Peyer's patch (tissue), 4 donors: ENCODE data around the gene IL10RB.

Experiments used
- POLR2A ChIP-seq, 2 donors: fragments of 450-650 bp; IDR thresholded peaks; one replicate each; pipeline ENCODE4 v1.5.1; 2017; ENCODE audit warnings: antibody characterized with exemption in 2 of 2, mild to moderate bottlenecking in 2 of 2, moderate library complexity in 2 of 2
- TF ChIP-seq, protein P1 (sequence below), 6 experiments: fragments of 450-650 bp in 4 of 6; fragments of 200-600 bp in 2 of 6; sonication (generic) in 1 of 6; IDR thresholded peaks; one replicate each; pipeline ENCODE4 v1.5.1; 2017 to 2019; ENCODE audit warnings: antibody characterized with exemption in 6 of 6, mild to moderate bottlenecking in 3 of 6, moderate library complexity in 1 of 6

DNA sequence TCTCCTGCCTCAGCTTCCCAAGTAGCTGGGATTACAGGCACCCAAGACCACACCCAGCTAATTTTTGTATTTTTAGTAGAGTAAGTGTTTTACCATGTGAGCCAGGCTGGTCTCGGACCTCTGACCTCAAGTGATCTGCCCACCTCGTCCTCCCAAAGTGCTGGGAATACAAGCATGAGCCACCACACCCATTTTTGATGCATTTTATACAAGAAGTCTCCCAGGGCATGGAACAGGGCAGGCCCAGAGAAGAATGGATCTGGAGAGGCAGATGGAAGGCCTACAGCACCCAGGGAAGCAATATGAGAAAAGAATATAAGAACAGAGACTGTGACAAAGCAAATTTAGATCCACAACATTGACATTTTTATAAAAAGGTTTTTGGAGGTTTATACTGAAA lies 39.8 kb downstream of the IL10RB start:
- TF ChIP-seq, protein P1, sequence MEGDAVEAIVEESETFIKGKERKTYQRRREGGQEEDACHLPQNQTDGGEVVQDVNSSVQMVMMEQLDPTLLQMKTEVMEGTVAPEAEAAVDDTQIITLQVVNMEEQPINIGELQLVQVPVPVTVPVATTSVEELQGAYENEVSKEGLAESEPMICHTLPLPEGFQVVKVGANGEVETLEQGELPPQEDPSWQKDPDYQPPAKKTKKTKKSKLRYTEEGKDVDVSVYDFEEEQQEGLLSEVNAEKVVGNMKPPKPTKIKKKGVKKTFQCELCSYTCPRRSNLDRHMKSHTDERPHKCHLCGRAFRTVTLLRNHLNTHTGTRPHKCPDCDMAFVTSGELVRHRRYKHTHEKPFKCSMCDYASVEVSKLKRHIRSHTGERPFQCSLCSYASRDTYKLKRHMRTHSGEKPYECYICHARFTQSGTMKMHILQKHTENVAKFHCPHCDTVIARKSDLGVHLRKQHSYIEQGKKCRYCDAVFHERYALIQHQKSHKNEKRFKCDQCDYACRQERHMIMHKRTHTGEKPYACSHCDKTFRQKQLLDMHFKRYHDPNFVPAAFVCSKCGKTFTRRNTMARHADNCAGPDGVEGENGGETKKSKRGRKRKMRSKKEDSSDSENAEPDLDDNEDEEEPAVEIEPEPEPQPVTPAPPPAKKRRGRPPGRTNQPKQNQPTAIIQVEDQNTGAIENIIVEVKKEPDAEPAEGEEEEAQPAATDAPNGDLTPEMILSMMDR (IDR thresholded peaks at IDR 0.05), result no peak
- no peak for TF ChIP-seq POLR2A (IDR thresholded peaks at IDR 0.05)
